A172 (cell line): ENCODE results near the gene RUNX3. TPM values are rescaled to one million over a fixed set of nuclear protein-coding genes. Genes with fewer than 3 reads are reported as not detected.
"Not testable (repeated sequence)": the region's sequence is repeated elsewhere in the genome, so short reads cannot be mapped to it uniquely, and the experiment has no call there.

Experiments used
- DNase-seq: peaks from one replicate; pipeline ENCODE4 v3.0.0-alpha.2; 2015; ENCODE audit warnings: low spot score
- total RNA-seq: library from RNA; depleted of rRNA; stranded (reverse); fragments of >200 nt; shearing (Covaris generic); gene quantifications from 2 replicates; pipeline ENCODE4 v1.2.3, GENCODE V29; 2014; rRNA removed

RUNX3 gene
- total RNA-seq = not detected in 2 replicates

- DNase-seq = no peak
Measured at GRCh38 chr1:24930260-24931145, at the start of gene RUNX3. Gene RUNX3 (minus strand): TSS chr1:24930276. CDS start chr1:24929868, 408 bp downstream.

- not testable (repeated sequence) for DNase-seq
Measured at GRCh38 chr1:24979232-24979631, 49.2 kb upstream of the RUNX3 start.

GRCh38 chr1:24978383-24979032 is 48.4 kb upstream of the RUNX3 start:
- DNase-seq = no peak

GRCh38 chr1:24975391-24975790 is 45.3 kb upstream of the RUNX3 start:
- DNase-seq = no peak

- DNase-seq = no peak
Measured at GRCh38 chr1:24973315-24973714, 43.2 kb upstream of the RUNX3 start.

- DNase-seq = no peak
Measured at GRCh38 chr1:24972915-24973242, 42.8 kb upstream of the RUNX3 start.

- DNase-seq = no peak
Measured at GRCh38 chr1:24972221-24972914, 42.3 kb upstream of the RUNX3 start.

GRCh38 chr1:24970926-24971875 is 41.1 kb upstream of the RUNX3 start:
- no peak for DNase-seq

GRCh38 chr1:24970399-24970753 is 40.3 kb upstream of the RUNX3 start:
- peak; percentile 47 for DNase-seq

GRCh38 chr1:24969596-24970398 is 39.7 kb upstream of the RUNX3 start:
- DNase-seq = no peak

GRCh38 chr1:24968941-24969585 is 39.0 kb upstream of the RUNX3 start:
- DNase-seq = no peak

GRCh38 chr1:24967962-24968361 is 37.9 kb upstream of the RUNX3 start:
- DNase-seq = no peak

- no peak for DNase-seq
Measured at GRCh38 chr1:24967555-24967954, 37.5 kb upstream of the RUNX3 start.

GRCh38 chr1:24966724-24967346 is 36.8 kb upstream of the RUNX3 start:
- peak; percentile 43 for DNase-seq

GRCh38 chr1:24966121-24966723 is 36.1 kb upstream of the RUNX3 start:
- no peak for DNase-seq

GRCh38 chr1:24965571-24965930 is 35.5 kb upstream of the RUNX3 start:
- DNase-seq = no peak

- DNase-seq = no peak
Measured at GRCh38 chr1:24964811-24965570, 34.9 kb upstream of the RUNX3 start.

GRCh38 chr1:24963943-24964693 is 34.0 kb upstream of the RUNX3 start:
- no peak for DNase-seq
